HG02938 (cell line): ENCODE results near the gene TMEM14B.
"Not testable (repeated sequence)": the region's sequence is repeated elsewhere in the genome, so short reads cannot be mapped to it uniquely, and the experiment has no call there.

Experiments used
- ATAC-seq: cut with Tn5 transposase; IDR thresholded peaks from one replicate; pipeline ENCODE4 v1.9.1; 2021; ENCODE audit warnings: mild to moderate bottlenecking, moderate library complexity; ENCODE audit not compliant: unreplicated experiment

TMEM14B gene

DNA sequence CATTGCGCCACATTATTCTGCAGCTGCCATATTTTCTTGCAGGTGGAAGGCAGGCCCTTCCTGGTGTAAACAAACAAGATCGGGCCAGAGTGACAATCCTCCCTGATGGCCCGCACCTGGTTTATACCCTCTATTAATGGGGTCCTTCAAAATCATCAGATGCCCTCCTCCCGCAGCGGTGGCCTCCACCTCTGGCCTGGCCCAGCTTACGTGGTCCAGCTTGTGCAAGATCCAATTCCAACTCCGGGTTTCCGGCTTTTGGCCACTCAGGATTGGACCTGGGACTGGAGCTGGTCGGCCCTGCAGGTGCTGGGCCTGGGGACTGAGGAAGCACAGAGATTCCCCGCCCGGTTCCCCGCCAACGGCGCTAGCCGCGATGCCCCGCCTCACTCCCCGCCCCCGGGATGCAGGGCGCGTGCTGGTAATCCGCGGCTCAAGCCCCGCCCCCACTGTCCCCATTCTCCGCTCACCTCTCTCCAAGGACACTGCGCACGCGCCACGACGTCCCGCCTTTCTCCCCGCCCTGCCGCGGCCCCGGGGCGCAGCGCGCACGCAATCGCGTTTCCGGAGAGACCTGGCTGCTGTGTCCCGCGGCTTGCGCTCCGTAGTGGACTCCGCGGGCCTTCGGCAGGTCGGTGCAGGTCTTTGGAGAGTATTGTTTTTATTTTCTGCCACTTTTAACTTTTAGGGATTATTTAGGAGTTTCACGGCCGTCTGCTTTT, at the start of gene TMEM14B:
TSS of gene TMEM14B (plus strand) at position 555 of the 722 bp plus-strand sequence. CDS start 1,441 bp downstream, outside the sequence.
- ATAC-seq = peak; percentile 95

DNA sequence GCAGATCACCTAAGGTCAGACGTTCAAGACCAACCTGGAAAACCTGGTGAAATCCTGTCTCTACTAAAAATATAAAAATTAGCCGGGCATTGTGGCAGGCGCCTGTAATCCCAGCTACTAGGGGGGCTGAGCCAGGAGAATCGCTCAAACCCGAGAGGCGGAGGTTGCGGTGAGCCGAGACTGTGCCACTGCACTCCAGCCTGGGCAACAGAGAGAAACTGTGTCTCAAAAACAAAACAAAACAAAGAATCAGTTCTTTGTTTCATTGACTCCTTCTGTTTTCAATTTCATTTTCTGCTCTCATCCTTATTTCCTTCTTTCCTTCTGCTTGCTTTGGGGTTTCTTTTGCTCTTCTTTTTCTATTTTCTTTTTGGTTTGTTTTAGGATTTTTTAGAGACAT, 33.6 kb upstream of the TMEM14B start:
- no peak for ATAC-seq

DNA sequence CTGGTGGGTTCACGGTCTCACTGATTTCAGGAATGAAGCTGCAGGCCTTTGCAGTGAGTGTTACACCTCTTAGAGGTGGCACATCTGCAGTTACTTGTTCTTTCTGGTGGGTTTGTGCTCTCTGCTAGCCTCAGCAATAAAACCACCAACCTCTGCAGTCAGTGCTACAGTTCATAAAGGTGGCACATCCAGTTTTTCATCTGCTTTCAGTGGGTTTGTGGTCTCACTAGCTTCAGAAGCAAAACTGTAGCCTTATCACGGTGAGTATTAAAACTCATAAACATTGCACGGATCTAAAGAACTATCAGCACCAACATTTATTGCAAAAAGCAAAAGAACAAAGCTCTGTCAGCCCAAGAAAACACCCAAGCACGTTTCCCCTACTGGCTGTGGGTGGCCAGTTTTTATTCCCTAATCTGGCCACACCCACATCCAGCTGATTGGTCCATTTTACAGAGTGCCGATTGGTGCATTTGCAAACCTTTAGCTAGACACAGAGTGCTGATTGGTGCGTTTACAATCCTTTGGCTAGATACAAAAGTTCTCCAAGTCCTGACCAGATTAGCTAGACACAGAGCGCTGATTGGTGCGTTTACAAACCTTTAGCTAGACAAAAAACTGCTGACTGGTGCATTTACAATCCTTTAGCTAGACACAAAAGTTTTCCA, 28.2 kb upstream of the TMEM14B start:
- no peak for ATAC-seq

DNA sequence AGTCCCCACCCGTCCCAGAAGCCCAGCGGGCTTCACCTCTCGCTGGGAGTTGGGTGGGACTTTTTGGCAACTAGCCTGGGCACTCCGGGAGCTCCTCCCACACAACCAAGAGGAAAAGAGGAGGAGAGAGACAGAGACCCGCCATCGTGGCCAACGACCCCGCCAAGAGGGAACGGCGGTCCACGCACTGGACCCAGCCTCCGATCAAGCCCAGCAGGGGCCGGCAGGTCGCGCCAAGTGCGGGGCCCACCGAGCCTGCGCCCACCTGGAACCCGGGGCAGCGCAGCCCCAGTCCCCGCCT, 27.7 kb upstream of the TMEM14B start:
- ATAC-seq = no peak

DNA sequence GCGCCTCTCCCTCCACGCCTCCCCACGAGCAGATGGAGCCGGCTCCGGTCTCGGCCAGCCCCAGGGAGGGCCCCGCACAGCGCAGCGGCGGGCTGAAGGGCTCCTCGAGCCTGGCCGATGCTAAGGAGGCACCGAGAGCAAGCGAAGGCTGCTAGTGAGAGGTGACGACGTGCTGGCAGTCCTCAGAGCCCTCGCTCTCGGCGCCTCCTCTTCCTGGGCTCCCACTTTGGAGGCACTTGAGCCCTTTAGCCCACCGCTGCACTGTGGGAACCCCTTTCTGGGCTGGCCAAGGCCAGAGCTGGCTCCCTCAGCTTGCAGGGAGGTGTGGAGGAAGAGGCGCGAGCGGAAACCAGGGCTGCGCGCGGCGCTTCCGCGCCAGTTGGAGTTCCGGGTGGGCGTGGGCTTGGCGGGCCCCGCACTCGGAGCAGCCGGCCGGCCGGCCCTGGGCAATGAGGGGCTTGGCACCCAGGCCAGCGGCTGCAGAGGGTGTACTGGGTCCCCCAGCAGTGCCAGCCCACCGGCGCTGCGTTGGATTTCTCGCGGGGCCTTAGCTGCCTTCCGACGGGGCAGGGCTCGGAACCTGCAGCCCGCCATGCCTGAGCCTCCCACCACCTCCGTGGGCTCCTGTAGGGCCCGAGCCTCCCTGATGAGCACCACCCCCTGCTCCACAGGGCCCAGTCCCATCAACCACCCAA, 27.2 kb upstream of the TMEM14B start:
- peak; percentile 23 for ATAC-seq

DNA sequence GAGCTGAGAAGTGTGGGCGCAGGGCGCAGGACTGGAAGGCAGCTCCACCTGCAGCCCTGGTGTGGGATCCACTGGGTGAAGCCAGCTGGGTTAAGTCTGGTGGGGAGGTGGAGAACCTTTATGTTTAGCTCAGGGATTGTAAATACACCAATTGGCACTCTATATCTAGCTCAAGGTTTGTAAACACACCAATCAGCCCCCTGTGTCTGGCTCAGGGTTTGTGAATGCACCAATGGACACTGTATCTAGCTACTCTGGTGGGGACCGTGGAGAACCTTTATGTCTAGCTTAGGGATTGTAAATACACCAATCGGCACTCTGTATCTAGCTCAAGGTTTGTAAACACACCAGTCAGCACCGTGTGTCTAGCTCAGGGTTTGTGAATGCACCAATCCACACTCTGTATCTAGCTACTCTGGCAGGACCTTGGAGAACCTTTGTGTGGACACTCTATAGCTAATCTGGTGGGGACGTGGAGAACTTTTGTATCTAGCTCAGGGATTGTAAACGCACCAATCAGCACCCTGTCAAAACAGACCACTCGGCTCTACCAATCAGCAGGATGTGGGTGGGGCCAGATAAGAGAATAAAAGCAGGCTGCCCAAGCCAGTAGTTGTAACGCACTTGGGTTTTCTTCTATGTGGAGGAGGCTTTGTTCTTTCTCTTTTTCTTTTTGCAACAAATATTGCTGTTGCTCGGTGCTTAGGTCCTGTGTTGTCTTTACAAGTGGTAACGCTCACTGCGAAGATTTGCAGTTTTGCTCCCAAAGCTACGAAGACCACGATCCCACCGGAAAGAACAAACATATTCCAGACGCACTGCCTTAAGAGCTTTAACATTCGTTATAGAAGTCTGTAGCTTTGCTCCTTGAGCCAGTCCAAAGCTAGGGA, 26.4 kb upstream of the TMEM14B start:
- not testable (repeated sequence) for ATAC-seq

DNA sequence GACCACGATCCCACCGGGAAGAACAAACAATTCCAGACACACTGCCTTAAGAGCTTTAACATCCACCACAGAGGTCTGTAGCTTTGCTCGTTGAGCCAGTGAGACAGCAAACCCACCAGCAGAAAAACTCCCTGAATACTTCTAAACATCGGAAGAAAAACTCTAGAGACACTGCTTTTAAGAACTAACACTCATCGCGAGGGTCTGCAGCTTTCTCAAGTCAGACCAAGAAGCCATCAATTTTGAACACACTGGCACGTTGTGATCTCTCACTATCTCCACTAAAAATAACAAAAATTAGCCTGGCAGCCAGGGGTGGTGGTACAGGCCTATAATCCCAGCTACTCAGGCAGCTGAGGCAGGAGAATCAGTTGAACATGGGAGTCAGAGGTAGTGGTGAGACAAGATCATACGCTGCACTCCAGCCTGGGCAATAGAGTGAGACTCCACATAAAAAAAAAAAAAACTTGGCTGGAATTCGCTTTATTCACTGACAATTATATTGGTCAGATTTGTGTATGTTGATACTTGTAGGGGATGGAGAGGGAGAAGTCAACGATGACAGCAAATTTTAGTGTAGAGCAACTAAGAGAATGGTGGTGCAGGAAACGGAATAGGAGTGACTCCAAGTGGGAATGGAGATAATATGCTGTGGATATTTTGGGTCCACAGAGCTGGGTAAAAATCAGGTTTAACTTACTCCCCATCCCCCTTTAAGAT, 25.6 kb upstream of the TMEM14B start:
- no peak for ATAC-seq

DNA sequence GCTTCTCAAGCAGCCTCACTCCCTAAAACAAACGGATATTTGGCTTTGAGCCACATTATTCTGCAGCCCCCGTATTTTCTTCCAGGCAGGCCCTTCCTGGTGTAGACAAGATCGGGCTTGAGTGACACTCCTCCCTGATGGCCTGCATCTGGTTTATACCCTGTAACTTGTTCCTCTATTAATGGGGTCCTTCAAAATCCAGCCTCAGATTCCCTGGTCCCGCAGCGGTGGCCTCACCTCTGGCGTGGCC, 25.1 kb upstream of the TMEM14B start:
- ATAC-seq = no peak

DNA sequence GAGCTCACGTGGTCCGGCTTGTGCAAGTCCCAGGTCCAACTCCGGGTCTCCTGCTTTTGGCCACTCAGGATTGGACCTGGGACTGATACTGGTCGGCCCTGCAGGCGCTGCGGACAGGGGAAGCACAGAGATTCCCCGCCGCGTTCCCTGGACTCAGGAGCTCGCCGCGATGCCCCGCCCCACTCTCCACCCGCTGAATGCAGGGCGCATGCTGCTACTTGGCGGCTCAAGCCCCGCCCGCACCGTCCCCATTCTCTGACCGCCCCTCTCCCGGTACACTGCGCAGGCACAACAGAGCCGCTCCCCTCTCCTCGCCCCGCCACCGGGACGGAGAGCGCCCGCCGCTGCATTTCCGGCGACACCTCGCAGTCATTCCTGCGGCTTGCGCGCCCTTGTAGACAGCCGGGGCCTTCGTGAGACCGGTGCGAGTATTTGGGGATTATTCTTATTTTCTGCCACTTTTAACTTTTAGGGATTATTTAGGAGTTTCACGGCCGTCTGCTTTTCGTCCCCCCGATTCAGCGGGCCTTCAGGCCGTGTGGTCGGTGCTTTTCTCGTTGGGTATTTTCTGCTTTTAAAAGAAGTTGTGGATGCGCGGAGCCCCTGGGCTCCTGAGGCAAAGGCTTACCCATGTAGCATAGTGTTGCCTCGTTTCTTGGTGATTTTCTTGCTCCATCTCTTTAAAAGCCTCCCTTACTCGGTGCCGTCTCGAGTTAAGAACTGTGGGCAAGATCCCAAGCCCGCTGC, 24.6 kb upstream of the TMEM14B start, which contains the start of gene TMEM14C:
TSS of gene TMEM14C (plus strand) at position 251 of the 747 bp plus-strand sequence. CDS start 1,544 bp downstream, outside the sequence.
- ATAC-seq = peak; percentile 94

DNA sequence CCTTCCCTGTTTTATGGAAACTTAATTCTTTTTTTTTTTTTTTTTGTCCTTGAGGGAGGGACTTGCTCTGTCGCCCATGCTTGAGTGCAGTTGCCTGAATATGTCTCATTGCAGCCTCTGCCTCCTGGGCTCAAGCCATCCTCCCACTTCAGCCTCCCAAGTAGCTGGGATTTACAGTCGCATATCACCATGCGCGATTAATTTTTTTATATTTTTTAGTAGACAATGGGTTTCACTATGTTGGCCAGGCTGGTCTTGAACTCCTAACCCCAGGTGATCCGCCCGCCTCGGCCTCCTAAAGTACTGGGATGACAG, 24.1 kb upstream of the TMEM14B start:
- no peak for ATAC-seq

DNA sequence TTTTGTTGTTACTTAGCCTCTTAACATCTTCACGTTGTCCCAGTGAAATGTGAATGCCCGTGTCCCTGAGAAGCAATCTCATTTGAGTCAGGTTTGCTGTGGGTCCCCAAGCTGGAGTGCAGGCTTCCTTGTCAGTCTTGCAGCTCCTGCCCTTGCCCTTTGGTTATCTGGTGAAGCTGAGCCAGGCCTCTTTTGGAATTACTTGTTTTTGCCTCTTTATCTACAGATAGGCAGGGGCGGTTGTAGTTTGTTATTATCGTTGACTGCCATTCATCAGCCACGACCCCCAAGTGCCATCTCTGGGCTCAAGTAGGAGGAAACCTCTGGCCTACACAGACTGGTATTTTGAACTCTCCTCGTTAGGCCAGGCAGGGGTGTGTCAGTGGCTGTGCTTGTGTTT, 22.6 kb upstream of the TMEM14B start:
- ATAC-seq = no peak

DNA sequence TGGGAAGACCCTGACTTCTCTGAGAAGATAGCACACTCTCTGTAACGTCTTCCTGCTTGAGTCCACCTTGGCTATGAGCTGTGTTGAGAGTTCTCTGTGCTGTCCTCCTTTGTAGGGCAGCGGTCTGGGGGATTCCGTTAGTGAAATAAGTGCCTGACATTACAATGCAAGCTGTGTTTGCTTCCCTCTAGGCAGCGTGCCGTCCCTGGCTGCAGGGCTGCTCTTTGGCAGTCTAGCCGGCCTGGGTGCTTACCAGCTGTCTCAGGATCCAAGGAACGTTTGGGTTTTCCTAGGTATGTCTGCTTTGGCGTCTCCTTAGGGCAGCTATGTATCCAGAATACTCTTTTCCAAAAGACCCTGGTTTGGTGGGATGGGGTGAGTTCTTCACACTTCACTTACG, 21.9 kb upstream of the TMEM14B start:
- no peak for ATAC-seq

DNA sequence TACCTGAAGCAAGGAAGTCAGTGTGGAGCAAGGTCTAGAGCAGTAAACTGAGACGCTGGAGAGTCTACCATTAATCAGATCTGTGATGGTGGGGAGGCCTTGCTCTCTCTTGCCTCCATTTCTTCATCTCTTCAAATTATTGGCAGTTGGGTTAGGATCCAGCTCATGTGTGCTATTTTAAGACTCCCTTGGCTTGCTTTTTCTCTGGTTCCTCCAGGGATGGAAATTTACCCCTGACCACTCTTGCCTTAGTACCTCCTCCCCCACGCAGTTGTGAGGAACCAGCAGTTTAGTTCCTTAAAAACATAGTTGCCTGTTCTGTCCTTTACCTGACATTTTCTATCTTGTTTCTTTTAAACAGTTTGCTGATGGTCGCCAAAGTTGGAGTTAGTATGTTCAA, 17.4 kb upstream of the TMEM14B start:
- no peak for ATAC-seq

DNA sequence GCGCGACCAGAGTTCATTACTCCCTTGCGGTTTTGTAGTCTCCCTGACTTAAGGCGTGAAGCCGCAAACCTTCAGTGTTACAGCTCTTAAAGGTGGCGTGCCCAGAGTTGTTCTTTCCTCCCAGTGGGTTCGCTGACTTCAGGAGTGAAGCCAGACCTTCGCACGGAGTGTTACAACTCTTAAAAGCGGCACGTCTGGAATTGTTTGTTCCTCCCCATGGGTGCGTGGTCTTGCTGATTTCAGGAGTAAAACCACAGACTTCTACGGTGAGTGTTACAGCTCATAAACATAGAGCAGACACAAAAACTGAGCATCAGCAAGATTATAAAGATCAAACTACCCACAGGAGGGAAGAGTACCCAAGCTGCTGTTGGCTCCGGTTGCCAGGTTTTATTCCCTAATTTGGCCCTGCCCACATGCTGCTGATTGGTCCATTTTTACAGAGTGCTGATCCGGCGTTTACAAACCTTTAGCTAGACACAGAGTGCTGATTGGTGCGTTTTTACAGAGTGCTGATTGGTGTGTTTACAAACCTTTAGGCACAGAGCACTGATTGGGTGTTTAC, 14.4 kb upstream of the TMEM14B start:
- no peak for ATAC-seq

DNA sequence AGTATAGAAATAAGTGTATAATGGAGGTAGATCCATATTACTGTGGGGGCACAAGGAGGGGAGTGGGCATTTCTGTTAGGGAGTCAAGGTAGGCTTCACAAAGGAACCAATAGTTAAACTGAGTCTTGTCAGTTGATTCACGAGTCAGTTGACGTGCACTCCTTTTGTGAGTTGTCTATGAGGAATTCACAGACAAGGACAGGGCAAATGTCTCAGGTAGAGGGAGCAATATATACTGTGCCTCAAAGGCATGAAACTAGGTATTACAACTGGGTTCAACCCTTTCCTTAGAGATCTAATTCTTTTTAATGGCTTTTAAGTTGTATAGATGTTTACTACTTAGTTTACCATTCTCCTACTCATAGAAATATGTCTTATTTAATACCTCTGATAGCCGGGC, 13.7 kb upstream of the TMEM14B start:
- ATAC-seq = no peak

DNA sequence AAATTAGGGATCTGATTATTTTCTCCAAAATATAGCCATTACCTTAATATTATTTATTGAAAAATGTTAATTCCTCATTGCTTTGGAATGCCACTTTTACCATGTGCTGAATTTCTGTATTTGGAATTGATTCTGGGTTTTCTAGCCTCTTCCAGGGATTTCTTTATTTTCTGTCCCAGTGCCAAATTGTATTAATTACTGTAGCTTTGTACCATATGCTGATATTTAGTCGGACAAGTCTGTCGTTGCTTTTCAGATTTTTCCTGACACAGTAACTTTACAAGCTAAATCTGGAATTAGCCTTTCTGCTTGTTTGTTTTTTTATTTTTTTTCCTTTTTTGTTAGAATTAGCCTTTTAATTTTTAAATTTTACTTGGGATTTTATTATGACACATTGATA, 10.9 kb upstream of the TMEM14B start:
- ATAC-seq = no peak

DNA sequence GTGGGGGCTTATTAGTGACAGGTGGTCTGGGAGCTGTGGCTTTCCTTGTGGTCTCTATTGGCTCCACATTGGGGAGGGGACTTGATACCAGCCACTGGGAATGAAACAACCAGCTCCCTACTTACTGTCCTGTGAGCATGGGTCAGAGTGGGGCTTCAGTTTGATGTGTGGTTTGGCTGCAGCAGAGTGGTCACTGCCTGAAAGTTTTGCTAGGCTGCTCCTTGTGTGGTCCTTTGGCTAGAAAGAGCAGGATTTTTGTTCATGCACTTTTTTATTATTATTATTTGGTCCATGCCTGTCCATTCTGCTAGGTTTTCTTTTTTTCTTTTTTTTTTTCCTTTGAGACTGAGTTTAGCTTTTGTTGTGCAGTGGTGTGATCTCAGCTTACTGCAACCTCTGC, 7.5 kb upstream of the TMEM14B start:
- ATAC-seq = no peak

DNA sequence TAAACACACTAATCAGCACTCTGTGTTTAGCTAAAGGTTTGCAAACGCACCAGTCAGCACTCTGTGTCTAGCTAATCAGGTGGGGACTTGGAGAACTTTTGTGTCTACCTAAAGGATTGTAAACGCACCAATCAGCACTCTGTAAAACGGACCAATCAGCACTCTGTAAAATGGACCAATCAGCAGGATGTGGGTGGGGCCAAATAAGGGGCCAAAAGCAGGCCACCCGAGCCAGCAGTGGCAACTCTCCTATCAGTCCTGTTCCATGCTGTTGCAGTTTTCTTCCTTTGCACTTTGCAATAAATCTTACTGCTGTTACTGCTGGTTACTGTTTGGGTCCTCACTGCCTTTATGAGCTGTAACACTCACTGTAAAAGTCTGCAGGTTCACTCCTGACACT, 6.0 kb upstream of the TMEM14B start:
- not testable (repeated sequence) for ATAC-seq

DNA sequence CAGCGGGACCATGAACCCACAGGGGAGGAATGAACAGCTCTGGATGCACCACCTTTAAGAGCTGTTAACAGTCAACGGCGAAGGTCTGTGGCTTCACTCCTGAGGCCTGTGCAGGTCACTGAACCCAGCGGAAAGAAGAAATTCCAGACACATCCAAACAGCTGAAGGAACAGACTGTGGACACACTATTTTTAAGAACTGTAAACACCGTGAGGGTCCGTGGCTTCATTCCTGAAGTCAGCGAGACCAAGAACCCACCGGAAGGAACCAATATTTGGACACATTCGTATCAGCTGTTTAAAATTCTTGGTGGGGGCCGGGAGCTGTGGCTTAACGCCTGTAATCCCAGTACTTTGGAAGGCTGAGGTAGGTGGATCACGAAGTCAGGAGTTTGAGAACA, 5.4 kb upstream of the TMEM14B start:
- no peak for ATAC-seq

DNA sequence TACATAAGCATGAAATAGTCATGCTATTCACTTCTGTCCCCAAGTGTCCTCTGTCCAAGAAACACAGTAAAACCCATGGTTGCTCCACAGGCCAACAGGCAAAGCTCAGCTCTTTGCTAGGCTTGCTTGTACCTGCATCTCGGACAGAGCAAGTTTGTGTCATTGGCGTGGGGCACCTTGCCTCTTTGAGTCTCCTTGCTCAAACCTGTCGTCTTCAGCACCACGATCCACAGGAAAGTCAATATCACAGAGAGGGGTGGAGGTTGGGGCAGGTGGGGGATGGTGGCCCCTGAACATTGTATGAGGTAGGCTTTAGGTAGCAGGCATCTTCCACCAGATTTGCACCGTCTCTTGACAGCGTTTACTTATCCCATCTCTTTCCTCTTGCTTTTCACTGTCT, 4.1 kb upstream of the TMEM14B start:
- no peak for ATAC-seq
